Peyer's patch (tissue), 4 donors: ENCODE measurements around the gene SCAMP3.

Experiments
- POLR2A ChIP-seq, 2 donors: fragments of 450-650 bp; IDR thresholded peaks; one replicate each; pipeline ENCODE4 v1.5.1; 2017; ENCODE audit warnings: antibody characterized with exemption in 2 of 2, mild to moderate bottlenecking in 2 of 2, moderate library complexity in 2 of 2
- TF ChIP-seq, protein P1 (sequence below), 6 experiments: fragments of 450-650 bp in 4 of 6; fragments of 200-600 bp in 2 of 6; sonication (generic) in 1 of 6; IDR thresholded peaks; one replicate each; pipeline ENCODE4 v1.5.1; 2017 to 2019; ENCODE audit warnings: antibody characterized with exemption in 6 of 6, mild to moderate bottlenecking in 3 of 6, moderate library complexity in 1 of 6

DNA sequence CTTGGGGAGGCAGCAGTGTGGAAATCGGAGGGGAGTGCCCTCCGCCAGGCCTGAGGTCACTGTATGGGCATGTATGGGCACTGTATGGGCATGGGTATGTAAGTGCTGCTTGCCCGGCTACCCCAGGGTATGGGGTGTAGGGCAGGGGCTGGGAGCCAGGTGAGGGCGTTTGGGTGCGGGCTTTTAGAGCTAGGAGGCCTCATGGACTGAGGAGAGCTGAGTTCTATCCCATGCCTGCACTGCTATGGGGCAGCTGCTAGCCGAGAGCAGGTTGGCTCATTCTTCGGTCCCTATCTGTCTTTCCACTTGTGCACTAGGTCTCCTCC, 33.7 kb upstream of the SCAMP3 start:
- TF ChIP-seq POLR2A (IDR thresholded peaks at IDR 0.05) = no peak
- TF ChIP-seq, protein P1, sequence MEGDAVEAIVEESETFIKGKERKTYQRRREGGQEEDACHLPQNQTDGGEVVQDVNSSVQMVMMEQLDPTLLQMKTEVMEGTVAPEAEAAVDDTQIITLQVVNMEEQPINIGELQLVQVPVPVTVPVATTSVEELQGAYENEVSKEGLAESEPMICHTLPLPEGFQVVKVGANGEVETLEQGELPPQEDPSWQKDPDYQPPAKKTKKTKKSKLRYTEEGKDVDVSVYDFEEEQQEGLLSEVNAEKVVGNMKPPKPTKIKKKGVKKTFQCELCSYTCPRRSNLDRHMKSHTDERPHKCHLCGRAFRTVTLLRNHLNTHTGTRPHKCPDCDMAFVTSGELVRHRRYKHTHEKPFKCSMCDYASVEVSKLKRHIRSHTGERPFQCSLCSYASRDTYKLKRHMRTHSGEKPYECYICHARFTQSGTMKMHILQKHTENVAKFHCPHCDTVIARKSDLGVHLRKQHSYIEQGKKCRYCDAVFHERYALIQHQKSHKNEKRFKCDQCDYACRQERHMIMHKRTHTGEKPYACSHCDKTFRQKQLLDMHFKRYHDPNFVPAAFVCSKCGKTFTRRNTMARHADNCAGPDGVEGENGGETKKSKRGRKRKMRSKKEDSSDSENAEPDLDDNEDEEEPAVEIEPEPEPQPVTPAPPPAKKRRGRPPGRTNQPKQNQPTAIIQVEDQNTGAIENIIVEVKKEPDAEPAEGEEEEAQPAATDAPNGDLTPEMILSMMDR (IDR thresholded peaks at IDR 0.05) = no peak
